Smooth muscle cell (in vitro differentiated cells): Measurements from ENCODE around the gene TBL2. TPM values are rescaled to one million over a fixed set of nuclear protein-coding genes. Genes with fewer than 3 reads are reported as not detected.
"Not testable (repeated sequence)": the region's sequence is repeated elsewhere in the genome, so short reads cannot be mapped to it uniquely, and the experiment has no call there.

Source experiments
- DNase-seq: peaks from one replicate; lab custom pipeline; 2025; ENCODE audit not compliant: unreplicated experiment; lab: John Stamatoyannopoulos, UW
- H2AFZ ChIP-seq: fragments of 200-600 bp; sonication (generic); 2 replicates; pipeline ENCODE4 v1.6.0; 2016; ENCODE audit warnings: antibody characterized with exemption, low read depth, mild to moderate bottlenecking
- H3F3A ChIP-seq: fragments of 200-600 bp; sonication (generic); 2 replicates; pipeline ENCODE4 v1.6.0; 2017; ENCODE audit warnings: antibody characterized with exemption, low read depth
- H3K27ac ChIP-seq: fragments of 200-600 bp; sonication (generic); 2 replicates; pipeline ENCODE4 v1.5.1; 2016; ENCODE audit warnings: low read depth, mild to moderate bottlenecking
- H3K27me3 ChIP-seq: fragments of 200-600 bp; sonication (generic); 2 replicates; pipeline ENCODE4 v1.6.1; 2016; ENCODE audit warnings: low read depth, mild to moderate bottlenecking
- H3K36me3 ChIP-seq: fragments of 200-600 bp; sonication (generic); 2 replicates; pipeline ENCODE4 v1.5.1; 2016; ENCODE audit warnings: low read depth
- H3K4me1 ChIP-seq: fragments of 200-600 bp; sonication (generic); 2 replicates; pipeline ENCODE4 v1.5.1; 2016; ENCODE audit warnings: low read depth
- H3K4me2 ChIP-seq: fragments of 200-600 bp; sonication (generic); 2 replicates; pipeline ENCODE4 v1.6.0; 2016; ENCODE audit warnings: mild to moderate bottlenecking
- H3K4me3 ChIP-seq: fragments of 200-600 bp; sonication (generic); 2 replicates; pipeline ENCODE4 v1.5.1; 2016; ENCODE audit warnings: mild to moderate bottlenecking
- H3K79me2 ChIP-seq: fragments of 200-600 bp; sonication (generic); 2 replicates; pipeline ENCODE4 v1.6.0; 2016; ENCODE audit warnings: low read depth, mild to moderate bottlenecking
- H3K9ac ChIP-seq: fragments of 200-600 bp; sonication (generic); 2 replicates; pipeline ENCODE4 v1.6.0; 2016; ENCODE audit warnings: low read depth
- H3K9me3 ChIP-seq: fragments of 200-600 bp; sonication (generic); replicated peaks from 2 replicates; pipeline ENCODE4 v1.5.1; 2016; ENCODE audit warnings: low read depth
- H4K20me1 ChIP-seq: fragments of 200-600 bp; sonication (generic); 2 replicates; pipeline ENCODE4 v1.6.0; 2016; ENCODE audit warnings: low read depth
- CTCF ChIP-seq: fragments of 200-600 bp; sonication (generic); IDR thresholded peaks from 2 replicates; pipeline ENCODE4 v1.5.1; 2017; ENCODE audit warnings: borderline replicate concordance, mild to moderate bottlenecking, antibody characterized with exemption; ENCODE audit not compliant: insufficient read depth, poor library complexity, severe bottlenecking
- WGBS: methylation state at CpG from one replicate; pipeline ENCODE4 v1.1.7; 2016; ENCODE audit warnings: low lambda C conversion rate; 5-methylcytosine and 5-hydroxymethylcytosine counted together
- polyA plus RNA-seq: library from polyadenylated mRNA; unstranded; fragments of >200 nt; fragmentation: Nextera tagmentation; extraction: Ambion mirVana; gene quantifications from 2 replicates; pipeline ENCODE4 v1.2.1, GENCODE V29; 2016
- total RNA-seq: library from RNA; depleted of rRNA; stranded (reverse); fragments of >200 nt; gene quantifications from 2 replicates; pipeline ENCODE4 v1.2.3, GENCODE V29; 2014

Gene TBL2
- total and polyA plus RNA-seq, 2 experiments from 2014 or later, result 67.6 to 78.5 TPM

- Histone ChIP-seq H3K9ac (no peak overlapping the region), H2AFZ (no peak overlapping the region), H3K27me3 (no peaks in the 10 kb centered on the region), H3K27ac (no peak overlapping the region), H3K4me3 (no peak overlapping the region), H3K9me3 (no peaks in the 10 kb centered on the region), H3K4me2 (no peak overlapping the region), H3K36me3 (no peaks in the 10 kb centered on the region), H4K20me1 (no peaks in the 10 kb centered on the region), H3K4me1 (no peaks in the 10 kb centered on the region), H3F3A (no peaks in the 10 kb centered on the region), H3K79me2 (peaks cover 6% of the 10 kb centered on the region)
- 89% methylated on average over 6 of the region's 6 CpGs for WGBS
- TF ChIP-seq CTCF, result no peak
- DNase-seq, result no peak
Measured at GRCh38 chr7:73582664-73583202, 4.4 kb upstream of the TBL2 start.

- not testable (repeated sequence) for H3K27me3 ChIP-seq, H3K4me2 ChIP-seq, H3K4me3 ChIP-seq, H3K36me3 ChIP-seq, H3K27ac ChIP-seq, DNase-seq, H3F3A ChIP-seq, H3K9me3 ChIP-seq, H2AFZ ChIP-seq, H3K9ac ChIP-seq, H3K4me1 ChIP-seq
- WGBS, result 92% methylated on average over 9 of the region's 9 CpGs
- Histone ChIP-seq H3K79me2 (peaks cover 23% of the 10 kb centered on the region), H4K20me1 (peaks cover 16% of the 10 kb centered on the region)
Measured at GRCh38 chr7:73581006-73581405, 2.6 kb upstream of the TBL2 start.

- Histone ChIP-seq H3K9me3 (no peaks in the 10 kb centered on the region), H3K4me3 (peak overlapping the region; percentile 81), H4K20me1 (peaks cover 48% of the 10 kb centered on the region), H3K4me1 (peaks cover 6% of the 10 kb centered on the region), H3K27ac (peak overlapping the region; percentile 76), H3F3A (peaks cover 3% of the 10 kb centered on the region), H3K79me2 (peaks cover 37% of the 10 kb centered on the region), H2AFZ (peak overlapping the region; percentile 35), H3K36me3 (peaks cover 5% of the 10 kb centered on the region), H3K9ac (peak overlapping the region; percentile 90), H3K27me3 (no peaks in the 10 kb centered on the region), H3K4me2 (peak overlapping the region; percentile 88)
- 18% methylated on average over 31 of the region's 32 CpGs for WGBS
- TF ChIP-seq CTCF, result no peak
- no peak for DNase-seq
Measured at GRCh38 chr7:73577627-73578341, 595 bp downstream of the TBL2 start.

- Histone ChIP-seq H3K9ac (no peak overlapping the region), H3K4me2 (no peak overlapping the region), H3K4me3 (no peak overlapping the region), H4K20me1 (peaks cover 83% of the 10 kb centered on the region), H2AFZ (no peak overlapping the region), H3K9me3 (no peaks in the 10 kb centered on the region), H3K27ac (no peak overlapping the region), H3K79me2 (peaks cover 37% of the 10 kb centered on the region), H3F3A (peaks cover 17% of the 10 kb centered on the region), H3K4me1 (peaks cover 6% of the 10 kb centered on the region), H3K36me3 (peaks cover 14% of the 10 kb centered on the region), H3K27me3 (no peaks in the 10 kb centered on the region)
- TF ChIP-seq CTCF, result no peak
- no peak for DNase-seq
- 98% methylated on average over 11 of the region's 11 CpGs for WGBS
Measured at GRCh38 chr7:73573791-73574190, 4.6 kb downstream of the TBL2 start.
